ENCODE results near the gene SMTN.

DNA sequence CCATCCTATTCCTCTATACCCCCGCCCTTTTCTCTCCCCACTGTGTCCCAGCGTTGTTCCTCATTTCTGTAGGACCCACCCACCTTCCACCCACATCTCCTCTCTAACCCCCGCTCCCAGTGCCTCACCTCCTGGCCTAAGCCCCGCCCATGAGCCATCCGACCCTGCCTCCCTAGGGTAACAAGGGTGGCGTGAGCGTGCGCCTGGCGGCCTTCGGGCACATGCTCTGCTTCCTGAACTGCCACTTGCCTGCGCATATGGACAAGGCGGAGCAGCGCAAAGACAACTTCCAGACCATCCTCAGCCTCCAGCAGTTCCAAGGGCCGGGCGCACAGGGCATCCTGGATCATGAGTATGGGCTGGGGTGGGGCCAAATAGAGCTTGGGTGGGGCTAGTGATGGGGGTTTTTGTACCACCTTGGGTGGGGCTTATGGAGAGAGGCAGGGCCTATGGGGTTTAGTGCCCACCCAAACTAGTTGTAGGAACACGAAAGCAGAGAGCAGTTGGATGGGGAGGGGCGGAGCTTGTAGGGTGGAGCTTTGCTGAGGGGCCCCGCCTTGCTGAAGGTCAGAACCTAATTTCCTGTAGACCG, 46.2 kb downstream of the SMTN start:
- TF ChIP-seq CTCF (IDR thresholded peaks at IDR 0.05; ENCODE audit: insufficient read depth, low read length) = no peak
- TF ChIP-seq SPI1 (IDR thresholded peaks at IDR 0.05; ENCODE audit: borderline replicate concordance, low read depth) = no peak
- TF ChIP-seq REST (IDR thresholded peaks at IDR 0.05; ENCODE audit: insufficient replicate concordance, low read depth) = no peak

All from HL-60 (cell line).